Measurements from ENCODE around the gene DDX39B.

- no peak for TF ChIP-seq CTCF (IDR thresholded peaks at IDR 0.05)
- TF ChIP-seq POLR2A (IDR thresholded peaks at IDR 0.05), result no peak
Measured at GRCh38 chr6:31529329-31530150, 12.3 kb downstream of the DDX39B start.
